Measurements from ENCODE around the gene CCDC149.

The CCDC149 gene

GRCh38 chr4:24801136-24801855 lies 111.5 kb downstream of the CCDC149 start:
- DNase-seq (ENCODE audit: low spot score) = no peak

- DNase-seq (ENCODE audit: low spot score) = no peak
Observed at GRCh38 chr4:24800325-24800895, 112.4 kb downstream of the CCDC149 start.

- DNase-seq (ENCODE audit: low spot score) = no peak
Observed at GRCh38 chr4:24799544-24800324, 113.1 kb downstream of the CCDC149 start.

DNA sequence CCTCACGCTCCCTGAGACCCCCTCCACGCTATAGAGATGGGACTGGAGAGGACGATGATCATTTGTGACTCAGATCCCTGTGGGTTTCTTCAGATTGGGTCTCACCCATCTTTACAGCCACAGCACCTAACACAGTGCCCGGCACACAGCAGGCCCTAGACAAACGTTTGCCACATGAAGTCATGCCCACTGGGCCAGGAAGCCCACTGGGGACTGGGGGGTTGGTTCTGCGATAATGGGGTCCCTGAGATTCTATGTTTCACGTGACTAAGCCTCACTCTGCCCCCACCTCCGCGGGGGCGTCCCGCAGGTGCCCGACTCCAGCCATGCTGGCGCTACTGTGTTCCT lies 113.7 kb downstream of the CCDC149 start:
- no peak for DNase-seq (ENCODE audit: low spot score)

- no peak for DNase-seq (ENCODE audit: low spot score)
Observed at GRCh38 chr4:24798036-24798610, 114.7 kb downstream of the CCDC149 start.

DNA sequence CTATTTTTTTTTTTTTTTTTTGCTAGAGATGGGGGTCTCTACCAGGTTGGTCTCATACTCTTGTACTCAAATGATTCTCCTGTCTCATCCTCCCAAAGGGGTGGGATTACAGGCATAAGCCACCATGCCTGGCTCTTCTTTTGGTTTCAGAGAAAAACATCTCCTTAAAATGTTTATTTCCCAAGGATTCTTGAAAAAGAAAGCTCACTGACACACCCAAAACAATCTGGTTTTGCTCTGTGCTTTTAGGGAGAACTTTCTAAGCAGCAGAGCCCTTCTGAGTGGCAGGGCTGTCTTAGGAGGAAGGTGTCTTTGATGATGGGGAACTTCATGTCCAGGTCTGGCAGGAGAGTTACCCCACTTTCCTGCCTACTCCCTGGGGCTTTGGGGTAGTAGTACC lies 116.2 kb downstream of the CCDC149 start:
- DNase-seq (ENCODE audit: low spot score) = no peak

DNA sequence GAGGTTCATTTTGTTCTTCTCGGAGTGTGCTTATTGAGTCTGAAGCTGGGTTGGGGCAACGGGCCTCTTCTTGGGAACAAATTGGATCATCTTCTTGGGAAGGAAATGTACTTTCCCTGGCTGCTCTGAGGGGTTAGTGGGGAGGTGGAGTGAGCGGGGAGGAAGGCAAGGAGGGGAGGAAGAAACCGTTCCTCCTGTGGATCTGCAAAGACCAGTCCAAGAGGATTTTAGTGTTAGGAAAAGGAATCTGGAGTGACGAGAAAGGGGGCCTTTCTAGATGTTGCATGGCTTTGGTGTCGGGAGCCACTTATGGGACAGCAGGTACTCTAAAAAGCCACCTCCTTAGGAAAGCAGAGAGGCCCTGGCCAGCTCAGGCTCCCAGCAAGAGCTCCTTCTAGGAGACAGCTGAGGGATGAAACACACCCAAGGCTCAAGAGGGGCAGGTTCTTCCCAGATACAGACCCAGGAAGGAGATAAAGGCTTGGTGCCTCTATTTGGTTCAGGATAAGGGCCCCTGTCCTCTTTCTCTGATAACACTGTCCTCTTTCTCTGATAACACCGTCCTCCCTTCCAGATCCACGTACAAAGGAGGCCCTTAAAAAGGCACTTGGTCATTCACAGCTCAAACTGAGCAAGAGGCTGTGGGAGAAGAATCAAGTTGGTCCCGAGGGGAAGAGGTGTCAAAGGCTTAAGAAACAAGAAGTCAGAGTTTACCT lies 117.0 kb downstream of the CCDC149 start:
- DNase-seq (ENCODE audit: low spot score) = no peak

GRCh38 chr4:24794916-24795665 lies 117.8 kb downstream of the CCDC149 start, which contains the start of gene SOD3:
TSS of gene SOD3 (plus strand) at chr4:24795573. CDS start at chr4:24799522, 3,949 bp downstream.
- DNase-seq (ENCODE audit: low spot score) = no peak

DNA sequence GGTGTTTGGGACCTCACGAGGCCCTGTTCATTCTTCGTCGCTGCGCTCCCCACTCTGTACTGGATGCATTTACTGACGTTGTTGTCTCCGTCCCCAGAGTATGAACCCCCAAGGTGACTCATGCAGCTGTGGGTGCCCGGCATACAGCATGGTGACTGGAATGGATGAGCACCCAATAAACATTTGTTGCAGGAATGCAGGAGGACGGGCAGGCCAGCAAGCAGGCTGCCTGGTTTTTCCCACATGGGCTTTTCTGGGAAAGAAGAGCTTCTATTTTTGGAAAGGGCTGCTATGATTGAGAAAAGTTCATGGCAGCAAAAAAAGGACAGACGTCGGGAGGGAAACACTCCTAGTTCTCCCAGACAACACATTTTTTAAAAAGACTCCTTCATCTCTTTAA lies 118.4 kb downstream of the CCDC149 start:
- no peak for DNase-seq (ENCODE audit: low spot score)

GRCh38 chr4:24794051-24794450 lies 118.8 kb downstream of the CCDC149 start:
- no peak for DNase-seq (ENCODE audit: low spot score)

GRCh38 chr4:24793219-24794005 lies 119.4 kb downstream of the CCDC149 start:
- DNase-seq (ENCODE audit: low spot score) = no peak

GRCh38 chr4:24792552-24792951 lies 120.3 kb downstream of the CCDC149 start:
- DNase-seq (ENCODE audit: low spot score) = no peak

GRCh38 chr4:24791043-24791442 lies 121.8 kb downstream of the CCDC149 start:
- DNase-seq (ENCODE audit: low spot score) = no peak

DNA sequence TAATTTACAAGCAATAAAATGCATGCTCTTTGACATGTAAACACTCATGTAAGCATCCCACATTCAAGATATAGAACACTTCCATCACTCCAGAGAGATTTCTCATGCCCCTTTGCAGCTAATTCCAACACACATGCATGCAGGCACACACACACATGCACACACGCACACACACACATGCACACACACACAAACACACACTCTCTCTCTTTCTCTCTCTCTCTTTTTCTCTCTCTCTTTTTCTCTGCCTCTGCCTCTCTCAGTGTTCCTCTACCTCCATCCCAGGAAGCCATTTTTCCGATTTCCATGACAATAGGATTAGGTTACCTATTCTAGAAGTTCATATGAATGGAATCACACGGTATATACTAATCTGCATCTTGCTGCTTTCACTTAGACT lies 129.3 kb downstream of the CCDC149 start:
- no peak for DNase-seq (ENCODE audit: low spot score)

- DNase-seq (ENCODE audit: low spot score) = no peak
Observed at GRCh38 chr4:24781999-24782745, 130.7 kb downstream of the CCDC149 start.

DNA sequence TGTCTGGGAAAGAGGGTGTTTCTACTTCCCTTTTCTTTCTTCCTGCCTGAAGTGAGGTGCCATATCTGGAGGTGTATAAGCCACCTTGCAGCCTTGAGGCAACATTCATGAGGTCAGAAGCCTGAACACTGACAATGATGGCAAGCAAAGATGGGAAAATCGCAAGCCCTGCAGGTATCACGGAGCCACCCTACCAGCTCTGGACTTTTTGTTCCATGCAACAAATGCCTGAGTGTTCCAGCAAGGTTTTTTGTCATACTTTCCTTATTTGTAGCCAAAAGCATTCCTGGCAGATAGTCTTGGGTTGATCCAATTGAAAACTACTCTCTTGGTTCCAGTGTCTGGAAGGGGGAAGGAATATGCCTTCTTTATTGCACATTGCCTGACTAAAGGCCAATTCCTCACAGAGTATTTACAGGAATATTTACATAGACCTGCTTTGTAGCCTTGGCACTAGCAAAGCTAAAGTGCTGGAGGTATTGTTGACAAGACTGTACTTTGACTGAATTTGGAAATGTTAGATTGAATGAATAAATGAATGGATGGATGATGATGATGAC lies 131.8 kb downstream of the CCDC149 start:
- no peak for DNase-seq (ENCODE audit: low spot score)

GRCh38 chr4:24778464-24779225 lies 134.2 kb downstream of the CCDC149 start:
- DNase-seq (ENCODE audit: low spot score) = no peak

DNA sequence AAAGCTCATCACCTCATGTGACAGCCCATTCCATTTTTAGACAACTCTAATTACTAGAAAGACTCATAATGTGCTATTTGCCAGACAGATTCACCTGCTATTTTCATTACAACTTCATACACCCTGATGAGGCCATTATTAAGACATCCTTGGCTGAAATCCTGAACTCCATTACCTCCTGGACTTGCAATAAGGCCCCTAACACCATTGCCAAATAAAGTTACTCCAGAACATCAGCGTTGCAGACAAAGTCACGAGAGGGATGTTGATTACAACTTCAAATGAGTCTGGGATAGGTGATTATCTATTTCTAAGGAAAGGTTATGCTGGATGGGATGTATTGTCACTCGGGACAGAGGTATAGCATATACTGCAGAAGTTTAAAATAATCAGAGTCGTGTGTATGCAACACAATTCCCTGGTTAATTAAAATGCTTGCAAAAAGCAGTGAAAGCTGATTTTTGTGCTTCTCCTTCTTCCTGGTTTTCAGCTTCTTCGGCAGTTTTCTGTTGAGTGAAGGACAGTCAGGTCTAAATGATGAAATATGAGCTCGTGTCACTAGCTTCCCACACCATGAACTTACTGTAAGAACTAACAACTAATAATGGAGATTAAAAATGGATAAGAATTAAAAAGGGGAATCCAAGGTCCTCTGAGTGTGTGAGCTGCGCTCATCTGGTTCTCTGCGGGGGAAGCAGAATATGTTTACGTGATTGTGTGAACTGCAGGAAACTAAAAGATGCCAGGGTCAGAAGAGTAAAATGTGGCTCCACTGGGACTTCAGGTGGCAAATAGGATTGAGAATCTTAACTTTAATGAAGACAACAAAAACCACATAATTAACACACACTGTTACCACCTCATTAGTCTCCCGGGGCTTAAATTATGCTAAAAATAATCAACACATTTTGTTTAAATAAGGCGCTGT lies 135.0 kb downstream of the CCDC149 start:
- no peak for DNase-seq (ENCODE audit: low spot score)

All from germinal center (tissue), 1 donor.